HG03095 (cell line): ENCODE data around the gene CAMTA1.

Source experiments
- ATAC-seq: cut with Tn5 transposase; IDR thresholded peaks from one replicate; pipeline ENCODE4 v1.9.1; 2021; ENCODE audit warnings: moderate library complexity; ENCODE audit not compliant: unreplicated experiment

CAMTA1 gene

DNA sequence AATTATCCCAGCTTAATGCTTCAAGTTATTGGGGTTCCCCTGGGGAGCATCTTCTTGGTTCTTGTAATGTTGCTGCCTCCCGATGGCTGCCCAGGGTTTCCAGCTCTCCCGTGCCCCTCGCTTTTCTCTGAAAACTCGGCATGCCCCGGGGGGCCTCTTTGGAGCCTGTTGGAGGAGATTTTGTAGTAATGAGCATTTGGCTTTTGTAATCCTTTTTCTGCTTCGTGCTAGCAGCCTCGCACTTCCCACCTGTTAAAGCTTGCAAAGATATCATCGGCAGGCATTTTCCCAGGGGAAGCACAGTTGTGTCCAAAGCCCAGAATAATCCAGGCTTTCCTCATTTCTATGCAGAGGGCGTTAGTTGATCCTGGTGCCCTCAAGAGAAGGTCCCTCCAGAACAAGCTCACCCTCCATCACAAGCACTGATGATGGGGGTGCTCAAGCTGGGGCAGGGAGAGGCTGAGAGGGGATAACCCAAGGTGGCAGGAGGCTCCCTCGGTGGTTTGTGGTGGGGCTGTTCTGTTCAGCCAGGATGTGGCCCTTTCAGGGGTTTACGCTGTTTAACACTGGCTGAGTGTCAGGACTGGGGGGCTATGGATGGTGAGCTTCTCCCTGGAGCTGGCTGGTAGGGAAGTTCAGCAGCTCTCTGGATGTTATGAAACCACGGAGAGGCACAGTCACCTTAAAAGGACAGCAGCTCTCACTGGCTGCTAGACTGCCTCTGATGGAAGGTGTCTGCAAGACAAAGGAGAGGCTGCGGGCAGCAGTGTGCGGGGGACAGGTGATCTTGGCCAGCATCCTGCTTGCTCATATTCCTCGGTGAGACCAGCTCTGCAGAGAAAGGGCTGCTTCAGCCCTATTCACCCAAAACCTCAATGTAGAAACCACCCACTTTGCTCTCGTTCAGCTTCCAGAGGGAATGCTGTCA lies 508.7 kb downstream of the CAMTA1 start:
- ATAC-seq: no peak

DNA sequence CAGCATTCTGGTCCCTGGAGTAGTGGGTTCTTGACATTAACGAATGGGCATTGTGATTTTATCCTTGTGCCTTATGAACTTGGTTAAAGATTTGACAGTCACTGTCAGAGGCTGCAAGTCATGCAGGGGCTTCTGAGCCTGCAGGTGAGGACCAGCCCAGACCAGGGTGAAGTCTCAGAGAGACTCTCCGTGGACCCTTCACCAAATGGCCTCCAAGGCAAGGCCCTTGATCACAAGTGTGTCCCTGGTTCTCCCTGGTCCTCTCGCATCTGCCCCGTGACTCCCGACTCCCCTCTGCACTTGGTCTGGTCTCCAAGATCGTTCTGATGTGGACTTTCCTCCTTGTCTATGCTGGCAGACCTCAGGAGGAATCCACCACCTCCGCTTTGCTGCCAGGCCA lies 509.4 kb downstream of the CAMTA1 start:
- ATAC-seq: no peak

DNA sequence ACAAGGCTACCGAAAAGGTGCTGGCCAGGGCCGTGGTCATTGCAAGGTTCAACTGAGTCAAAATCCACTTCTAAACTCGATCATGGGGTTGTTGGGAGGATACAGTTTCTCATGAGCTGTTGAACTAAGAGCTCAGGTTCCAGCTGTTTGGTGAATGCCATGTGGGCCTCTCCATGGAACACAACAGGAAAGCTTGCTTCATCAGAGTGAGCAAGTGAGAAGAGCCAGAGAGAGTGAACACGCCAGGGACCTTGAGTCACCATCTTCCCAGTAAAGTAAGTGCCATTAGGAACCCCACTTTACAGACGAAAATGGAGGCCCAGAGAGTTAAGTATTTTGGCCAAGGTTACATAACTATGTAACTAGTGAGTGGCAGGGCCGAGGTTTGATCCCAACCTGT lies 510.7 kb downstream of the CAMTA1 start:
- no peak for ATAC-seq

DNA sequence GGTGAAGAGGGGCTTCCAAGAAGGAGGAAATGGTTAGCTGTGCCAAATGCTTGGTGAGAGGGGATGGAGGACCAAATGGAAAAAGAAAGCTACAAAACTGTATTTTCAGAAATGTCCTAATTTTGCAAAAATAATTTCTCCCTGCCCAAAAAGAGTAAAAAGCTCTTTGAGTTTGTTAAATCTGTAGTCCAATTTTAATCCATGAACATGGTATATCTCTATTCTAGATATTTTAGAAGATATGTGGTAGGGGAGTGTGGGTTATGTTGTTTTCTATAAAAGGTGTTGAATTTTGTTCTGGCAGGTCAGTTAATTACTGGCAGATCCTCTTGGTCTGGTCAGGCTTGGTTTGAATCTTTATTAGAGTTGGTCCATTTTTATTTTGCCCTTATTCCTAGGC lies 511.7 kb downstream of the CAMTA1 start:
- no peak for ATAC-seq

DNA sequence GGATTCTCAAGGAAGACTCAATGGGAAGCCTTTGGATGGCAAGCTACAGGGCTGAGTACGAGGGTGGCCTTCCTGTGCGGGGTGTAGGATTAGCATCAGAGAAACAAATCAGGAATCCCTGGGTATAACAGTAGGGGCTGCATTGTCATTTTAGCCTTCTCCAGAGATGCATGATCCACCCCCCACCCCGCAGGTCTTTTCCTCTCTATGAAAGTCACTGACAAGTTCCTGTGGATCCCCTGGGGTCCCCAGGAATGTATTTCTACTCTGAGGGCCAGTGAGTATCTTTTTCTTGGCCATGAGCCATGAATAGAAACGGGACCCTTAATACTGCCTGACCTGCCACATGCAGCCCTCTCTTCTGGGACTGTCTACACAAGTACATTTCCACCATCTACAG lies 512.9 kb downstream of the CAMTA1 start:
- no peak for ATAC-seq

DNA sequence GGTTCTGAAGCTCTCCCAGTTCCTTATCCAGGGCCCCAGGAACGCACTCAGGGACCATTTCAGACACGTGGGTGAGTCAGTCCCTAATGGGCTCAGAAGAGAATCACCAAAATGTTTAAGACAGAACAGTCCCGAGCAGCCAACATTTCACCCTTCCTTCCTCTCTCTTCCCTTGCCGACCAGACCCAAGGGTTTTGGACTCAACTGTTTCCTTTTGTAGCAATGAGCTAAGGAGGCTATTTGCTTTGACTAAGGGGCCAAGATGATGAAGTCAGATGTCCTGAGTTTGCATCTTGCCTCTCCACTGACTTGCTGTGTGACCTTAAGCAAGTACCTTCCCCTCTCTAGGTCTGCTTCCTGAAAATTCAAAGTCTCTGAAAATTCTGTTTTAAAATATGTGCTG lies 513.5 kb downstream of the CAMTA1 start:
- ATAC-seq: no peak

DNA sequence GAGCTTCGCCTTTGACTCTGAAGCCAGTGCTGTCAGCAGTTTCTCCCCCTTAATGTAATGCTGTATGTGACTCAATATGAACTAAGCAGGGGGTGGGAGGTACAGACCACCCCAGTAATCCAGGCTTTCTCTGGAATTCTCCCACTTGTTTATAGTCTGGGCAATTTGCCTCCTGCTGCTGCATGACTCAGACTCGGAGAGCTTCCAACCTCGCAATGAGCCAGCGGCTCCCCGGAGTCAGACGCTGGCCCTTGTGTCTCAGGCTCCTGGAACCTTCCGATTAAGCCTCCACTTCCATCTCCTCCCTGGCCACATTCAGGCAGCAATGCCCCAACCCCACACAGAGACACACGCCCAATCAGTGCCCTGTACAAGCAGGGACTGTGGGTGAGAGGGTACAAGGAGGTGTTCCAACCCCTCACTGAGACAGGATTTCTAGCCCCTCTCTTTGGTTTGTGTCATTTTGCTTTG lies 514.1 kb downstream of the CAMTA1 start:
- ATAC-seq: no peak

DNA sequence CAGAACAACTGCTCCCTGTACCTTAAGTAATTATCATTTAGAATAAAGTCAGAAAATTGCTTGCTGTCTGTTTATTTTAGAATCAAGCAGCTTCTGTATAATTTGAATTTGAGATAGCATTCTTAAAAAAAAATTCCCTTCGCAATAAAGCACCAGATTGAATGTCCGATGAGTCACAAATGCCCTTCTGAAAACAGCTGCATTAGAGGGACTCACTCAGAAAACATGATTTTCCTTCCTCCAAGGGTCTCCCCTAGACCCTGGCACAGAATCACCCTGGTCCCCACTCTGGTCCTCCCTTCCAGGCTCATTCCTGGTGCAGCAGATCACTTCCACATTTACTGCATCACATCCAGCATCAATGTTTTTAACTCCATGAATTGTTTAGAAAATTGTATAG lies 514.7 kb downstream of the CAMTA1 start:
- no peak for ATAC-seq

DNA sequence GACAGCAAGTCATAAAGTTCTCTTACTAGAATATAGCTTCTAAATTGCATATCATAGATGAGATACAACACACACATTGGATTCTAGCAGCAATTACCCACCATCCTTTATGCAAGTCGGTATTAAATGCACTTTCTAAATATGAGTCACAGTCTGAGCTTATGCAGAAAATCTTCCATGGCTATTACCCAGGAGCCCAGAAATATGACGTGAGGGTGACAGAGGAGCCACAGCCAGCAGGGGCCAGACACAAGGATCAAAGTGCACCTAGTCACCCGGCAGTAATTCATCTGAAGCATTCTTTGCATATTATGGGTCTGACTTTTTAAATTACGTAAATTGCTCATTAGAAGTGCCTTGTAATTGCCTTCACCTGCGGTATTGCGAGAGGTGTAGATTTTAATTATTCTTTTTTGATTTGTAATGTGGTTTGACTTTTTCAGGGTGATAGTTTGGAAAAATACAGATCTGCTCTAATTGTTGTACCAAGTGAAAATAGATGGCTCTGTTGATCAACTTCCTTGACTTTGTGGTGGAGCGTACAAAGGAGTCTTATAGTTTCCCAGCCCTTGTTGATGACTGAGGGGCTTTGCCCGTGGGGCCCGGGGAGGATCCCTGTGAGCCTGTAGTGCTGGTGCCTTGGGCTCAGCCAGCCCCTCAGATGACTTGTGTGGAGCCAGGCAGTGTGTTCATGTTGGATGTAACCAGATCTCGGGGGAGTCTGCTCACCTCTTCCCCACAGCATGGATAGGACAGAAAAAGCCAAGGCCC lies 515.8 kb downstream of the CAMTA1 start:
- ATAC-seq: no peak

DNA sequence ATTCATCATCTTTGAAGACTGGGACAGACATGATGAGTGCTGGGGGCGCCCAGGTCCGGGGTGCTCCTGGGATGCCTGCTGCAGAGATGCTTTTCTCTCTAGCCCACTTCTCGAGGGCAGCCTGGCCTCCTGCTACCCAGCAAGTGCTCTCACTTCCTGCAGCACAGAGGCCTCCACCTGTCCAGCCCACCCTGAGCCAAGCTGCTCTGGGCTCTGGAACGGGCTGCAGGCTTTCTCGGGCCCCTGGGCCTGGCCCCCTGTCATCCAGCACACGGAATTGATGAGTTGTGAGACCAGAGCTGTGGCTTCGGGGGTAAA lies 516.4 kb downstream of the CAMTA1 start:
- ATAC-seq: no peak

DNA sequence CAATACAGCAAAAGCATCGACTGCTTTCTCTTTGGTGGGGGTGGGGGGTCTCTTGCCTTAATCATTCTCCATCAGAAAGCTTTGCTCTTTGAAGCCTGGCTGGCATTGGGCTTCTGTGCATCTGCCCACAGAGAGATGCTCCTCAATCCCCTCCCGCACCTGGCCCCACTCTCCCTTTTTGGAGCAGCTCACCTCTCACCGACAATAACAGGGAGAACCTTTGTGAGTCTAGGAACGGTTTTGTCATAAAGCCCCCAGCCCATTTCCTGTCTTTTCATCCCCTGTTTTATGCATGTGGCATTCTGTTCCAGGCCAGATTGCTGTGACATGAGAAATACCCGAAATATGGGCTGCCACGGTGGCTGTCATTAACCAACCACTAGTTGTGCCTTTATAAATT lies 516.9 kb downstream of the CAMTA1 start:
- no peak for ATAC-seq

DNA sequence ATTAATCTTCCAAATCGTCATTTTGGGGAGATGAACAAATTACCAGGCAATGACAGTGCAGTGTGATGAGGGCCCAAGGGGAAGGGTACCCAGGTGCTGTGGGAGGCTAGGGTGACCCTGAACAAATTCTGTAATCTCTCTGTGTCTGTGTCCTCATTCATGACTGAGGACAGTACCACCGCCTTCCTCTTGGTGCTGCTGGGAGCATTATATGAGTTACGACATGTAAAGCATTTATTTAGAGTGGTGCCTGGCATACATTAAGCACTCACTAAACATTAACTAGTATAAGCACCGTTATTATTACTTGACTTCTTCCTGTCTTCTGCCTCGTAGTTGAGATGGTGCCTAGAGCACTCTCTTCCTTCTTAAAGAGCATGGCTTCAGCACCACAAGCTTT lies 517.6 kb downstream of the CAMTA1 start:
- no peak for ATAC-seq

DNA sequence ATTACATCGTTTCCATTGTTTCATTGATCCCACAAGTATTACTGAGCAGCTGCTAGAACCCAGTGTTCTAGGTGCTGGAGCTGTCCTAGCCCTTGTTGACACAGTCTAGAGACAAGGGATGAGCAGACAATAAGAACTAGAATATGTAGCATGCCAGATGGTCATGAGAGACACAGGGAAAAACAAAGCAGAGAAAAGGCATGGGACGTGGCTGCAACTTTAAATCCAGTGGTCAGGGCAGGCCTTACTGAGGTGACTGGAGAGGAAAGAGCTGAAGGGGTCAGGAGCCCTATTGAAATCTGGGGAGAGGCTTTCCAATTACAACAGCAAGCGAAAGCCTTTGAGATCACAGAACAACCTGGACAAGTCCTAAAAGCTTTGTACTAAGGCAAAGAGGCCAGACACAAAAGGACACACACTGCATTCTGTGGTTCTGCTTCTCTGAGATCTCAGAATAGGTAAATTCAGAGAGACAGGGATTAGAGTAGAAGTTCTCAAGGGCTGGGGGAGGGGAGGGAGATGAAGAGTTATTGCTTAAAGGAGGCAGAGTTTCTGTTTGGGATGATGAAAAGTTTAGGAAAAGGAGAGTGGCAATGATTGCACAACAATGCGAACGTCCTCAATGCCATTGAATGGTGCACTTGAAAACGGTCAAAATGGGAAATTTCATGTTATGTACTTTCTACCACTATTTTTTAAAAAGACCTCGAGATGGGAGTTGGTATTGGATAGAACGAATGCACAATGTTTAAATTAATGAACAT lies 518.5 kb downstream of the CAMTA1 start:
- no peak for ATAC-seq

DNA sequence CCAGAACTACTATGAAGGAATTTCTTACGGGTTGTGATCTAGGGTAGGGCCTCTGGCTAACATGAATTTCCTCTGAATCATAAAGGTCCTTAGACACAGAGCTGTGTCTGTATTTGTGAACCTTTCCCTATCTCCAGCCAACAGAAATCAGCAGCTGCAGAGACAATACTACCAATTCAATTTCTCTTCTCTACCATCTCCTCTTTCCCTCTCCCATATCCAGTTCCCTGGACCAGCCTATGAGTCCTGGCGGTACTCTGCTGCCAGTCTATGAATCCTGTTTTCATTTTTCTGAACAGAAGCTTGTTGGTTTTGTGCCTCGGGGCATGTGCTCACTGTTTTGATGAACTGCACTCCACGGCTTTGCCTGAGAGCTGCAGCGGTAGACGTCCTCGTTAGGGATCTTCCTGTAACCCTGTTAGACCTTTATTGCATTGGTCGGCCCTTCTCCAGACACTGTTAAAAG lies 527.9 kb downstream of the CAMTA1 start:
- ATAC-seq: no peak

DNA sequence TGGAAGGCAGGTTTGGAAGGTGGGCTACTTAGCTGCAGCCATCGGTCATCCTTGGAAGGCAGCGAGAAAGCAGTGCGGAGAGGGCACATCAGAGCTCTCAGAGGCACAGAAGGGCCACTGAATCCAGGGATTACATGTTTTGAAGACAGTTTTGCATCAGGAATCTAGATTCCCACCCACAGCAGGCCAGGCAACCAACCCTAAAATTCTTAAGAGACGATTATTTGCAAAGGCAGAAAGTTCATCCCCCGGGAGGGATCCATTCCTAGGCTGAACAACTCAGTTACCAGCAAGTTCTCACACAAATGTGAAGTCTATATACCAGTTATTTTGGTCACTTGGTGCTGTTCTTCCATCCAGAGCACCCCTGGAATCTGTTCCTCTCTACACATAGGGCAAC lies 528.6 kb downstream of the CAMTA1 start:
- ATAC-seq: no peak

DNA sequence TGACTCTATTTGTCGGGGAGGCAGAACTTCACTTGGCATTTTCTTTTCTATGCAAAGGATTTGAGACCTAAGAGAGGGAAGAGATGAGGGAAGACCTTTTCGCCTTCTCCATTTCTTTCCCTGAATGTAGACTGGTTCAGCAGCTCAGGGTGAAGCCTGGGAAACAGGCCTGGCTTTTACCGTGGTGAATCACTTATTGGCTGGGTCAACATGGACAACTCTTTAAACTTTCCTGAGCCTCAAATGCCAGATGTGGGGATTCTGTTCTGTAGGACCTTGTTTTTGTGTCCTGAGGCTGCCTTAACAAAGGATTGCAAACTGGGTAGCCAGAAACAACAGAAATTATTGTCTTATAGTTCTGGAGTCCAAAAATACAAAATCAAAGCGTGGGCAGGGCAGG lies 530.1 kb downstream of the CAMTA1 start:
- ATAC-seq: no peak

DNA sequence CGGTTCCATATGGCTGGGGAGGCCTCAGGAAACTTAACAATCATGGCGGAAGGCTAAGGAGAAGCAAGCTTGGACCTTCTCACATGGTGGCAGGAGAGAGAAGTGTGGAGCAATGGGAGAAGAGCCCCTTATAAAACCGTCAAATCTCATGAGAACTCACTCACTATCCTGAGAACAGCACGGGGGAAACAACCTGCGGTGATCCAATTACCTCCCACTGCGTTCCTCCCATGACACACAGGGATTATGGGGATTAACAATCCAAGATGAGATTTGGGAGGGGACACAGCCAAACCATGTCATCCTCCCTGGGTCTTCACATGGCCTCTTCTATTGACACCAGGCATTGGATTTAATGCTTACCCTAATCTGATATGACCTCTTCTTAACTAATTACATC lies 530.7 kb downstream of the CAMTA1 start:
- ATAC-seq: no peak

DNA sequence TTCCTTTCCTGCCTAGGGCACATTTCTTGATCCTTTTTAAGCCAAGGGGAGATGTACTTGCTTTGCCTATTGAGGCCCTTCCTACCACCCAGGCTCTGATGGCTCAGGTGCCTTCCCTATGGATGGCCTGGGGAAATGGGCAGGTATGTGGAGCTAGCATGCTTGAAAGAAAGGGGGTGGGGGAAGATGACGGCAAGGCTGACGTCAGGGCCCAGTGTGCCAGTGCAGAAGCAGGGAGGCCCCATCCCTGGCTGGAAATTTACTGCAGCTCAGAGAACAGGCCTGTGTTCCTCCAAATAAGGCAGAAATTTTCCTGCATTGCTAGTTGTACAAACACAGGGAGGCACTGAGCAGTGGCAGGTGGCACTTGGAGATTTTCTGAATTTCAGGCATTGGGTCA lies 532.6 kb downstream of the CAMTA1 start:
- no peak for ATAC-seq

DNA sequence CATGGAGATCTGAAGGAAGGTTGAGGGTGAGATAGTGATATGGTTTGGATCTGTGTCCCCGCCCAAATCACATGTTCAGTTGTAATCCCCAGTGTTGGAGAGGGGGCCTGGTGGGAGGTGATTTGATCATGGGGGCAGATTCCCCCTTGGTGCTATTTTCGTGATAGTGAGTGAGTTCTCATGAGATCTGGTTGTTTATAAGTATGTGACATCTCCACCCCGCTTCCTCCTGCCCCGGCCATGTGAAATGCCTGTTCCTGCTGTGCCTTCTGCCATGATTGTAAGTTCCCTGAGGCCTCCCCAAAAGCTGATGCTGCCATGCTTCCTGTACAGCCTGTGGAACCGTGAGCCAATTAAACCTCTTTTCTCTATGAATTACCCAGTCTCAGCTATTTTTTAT lies 533.9 kb downstream of the CAMTA1 start:
- ATAC-seq: no peak

DNA sequence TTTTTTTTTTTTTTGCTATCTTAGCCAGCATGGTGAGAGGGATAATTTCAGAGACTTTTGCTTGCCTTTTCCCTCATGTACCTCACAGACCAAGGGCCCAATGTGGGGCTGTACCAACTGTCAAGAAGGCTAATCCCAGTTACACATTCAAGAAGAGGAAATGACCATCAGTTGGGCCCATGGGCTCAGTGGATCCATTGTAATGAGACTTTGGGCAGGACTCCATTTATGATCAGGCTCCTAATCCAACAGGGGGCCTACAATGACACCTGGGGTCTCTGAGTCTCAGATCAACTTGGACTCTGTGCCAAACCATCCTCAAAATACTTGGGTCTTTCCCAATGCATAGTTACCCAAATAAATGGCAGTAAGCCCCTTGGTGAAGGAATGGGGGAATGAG lies 535.4 kb downstream of the CAMTA1 start:
- no peak for ATAC-seq

DNA sequence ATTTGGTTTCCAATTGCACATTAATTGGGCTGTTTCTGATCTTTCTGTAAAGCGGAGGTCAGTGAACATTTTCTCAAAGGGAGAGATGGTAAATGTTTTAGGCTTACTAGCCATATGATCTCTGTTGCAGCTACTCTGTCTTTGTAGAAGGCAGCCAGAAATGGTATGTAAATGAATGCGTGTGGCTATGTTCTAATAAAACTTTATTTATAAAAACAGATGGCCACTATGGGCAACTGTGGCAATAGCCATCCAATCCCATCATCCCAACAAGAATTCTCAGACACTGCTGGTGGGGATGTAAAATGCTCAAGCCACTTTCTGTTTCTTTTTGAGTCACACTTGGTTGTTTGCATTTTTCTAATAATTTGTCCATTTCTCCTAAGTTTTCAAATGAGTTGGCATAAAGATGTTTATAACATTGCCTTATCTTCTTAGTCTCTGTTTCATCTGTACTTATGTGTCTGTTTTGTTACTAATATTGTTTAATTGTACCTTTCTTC lies 537.1 kb downstream of the CAMTA1 start:
- ATAC-seq: no peak
